Natural killer cell (primary cell): ENCODE measurements around the gene LCN9. TPM values are rescaled to one million over a fixed set of nuclear protein-coding genes. Genes with fewer than 3 reads are reported as not detected.

Source experiments
- ATAC-seq, 3 donors: fragments of 150-1000 bp in 2 of 3; fragments of 200-7000 bp in 1 of 3; cut with Tn5 transposase; 1 replicate in 1 of 3; 2 replicates in 2 of 3; pipeline ENCODE4 v1.10.0; 2021; ENCODE audit warnings: mild to moderate bottlenecking in 2 of 3, moderate library complexity in 2 of 3
- DNase-seq, 2 donors: peaks; one replicate each; pipeline versions ENCODE4 v3.0.0 to v3.0.0-alpha.2; 2013 to 2021; ENCODE audit warnings: mixed read lengths in 1 of 2
- H3K27ac ChIP-seq: one replicate; pipeline ENCODE4 v1.5.1; 2013; ENCODE audit warnings: mild to moderate bottlenecking, low read length
- H3K27me3 ChIP-seq: one replicate; pipeline ENCODE4 v1.6.1; 2013; ENCODE audit warnings: low read length; ENCODE audit not compliant: control insufficient read depth, insufficient read depth
- H3K36me3 ChIP-seq: one replicate; pipeline ENCODE4 v1.6.1; 2013; ENCODE audit warnings: low read length; ENCODE audit not compliant: control insufficient read depth, insufficient read depth
- H3K4me1 ChIP-seq: one replicate; pipeline ENCODE4 v1.6.1; 2013; ENCODE audit warnings: low read length; ENCODE audit not compliant: control insufficient read depth, insufficient read depth
- H3K4me3 ChIP-seq: one replicate; pipeline ENCODE4 v1.5.1; 2013; ENCODE audit warnings: low read length
- H3K9me3 ChIP-seq: one replicate; pipeline ENCODE4 v1.6.1; 2013; ENCODE audit warnings: low read length; ENCODE audit not compliant: control insufficient read depth, insufficient read depth
- H3K27ac Mint-ChIP-seq, 2 donors: one replicate each; pipeline ENCODE4 v1.8.0; 2022; ENCODE audit warnings: mild to moderate bottlenecking in 2 of 2, mixed read lengths in 2 of 2, moderate library complexity in 1 of 2
- H3K27me3 Mint-ChIP-seq, 2 donors: one replicate each; pipeline ENCODE4 v1.8.0; 2022; ENCODE audit warnings: low read depth in 2 of 2, mixed read lengths in 2 of 2
- H3K36me3 Mint-ChIP-seq: one replicate; pipeline ENCODE4 v1.8.0; 2022; ENCODE audit warnings: mixed read lengths
- H3K4me1 Mint-ChIP-seq, 2 donors: one replicate each; pipeline ENCODE4 v1.8.0; 2022; ENCODE audit warnings: mixed read lengths in 2 of 2
- H3K4me3 Mint-ChIP-seq: one replicate; pipeline ENCODE4 v1.8.0; 2022; ENCODE audit warnings: mild to moderate bottlenecking, moderate library complexity, mixed read lengths
- H3K9me3 Mint-ChIP-seq, 2 donors: one replicate each; pipeline ENCODE4 v1.8.0; 2022; ENCODE audit warnings: mixed read lengths in 2 of 2
- CTCF ChIP-seq: fragments of 200-600 bp; IDR thresholded peaks from one replicate; pipeline ENCODE4 v1.8.0; 2022; ENCODE audit warnings: antibody characterized with exemption
- WGBS: methylation state at CpG from one replicate; pipeline ENCODE4 v1.1.7; 2013; ENCODE audit warnings: missing lambda C conversion rate; ENCODE audit not compliant: insufficient coverage; 5-methylcytosine and 5-hydroxymethylcytosine counted together
- intact Hi-C: fragments of 100-400 bp; cut with micrococcal nuclease; formaldehyde crosslinking; loops from one replicate; pipeline ENCODE4 v1.14.2; 2022
- total RNA-seq, 4 donors: library from RNA; stranded (reverse); fragments of 120-200 nt in 1 of 4; gene quantifications; one replicate each; pipeline versions ENCODE4 v1.2.3 to v1.2.4, GENCODE V29; 2013 to 2022

LCN9 gene
- total RNA-seq, 3 donors from 2014 or later (not counting 1 experiment from before 2014, with no cell fraction given): not detected

- Histone ChIP-seq H3K27ac (no peak overlapping the region), H3K36me3 (no peaks in the 10 kb centered on the region), H3K27me3 (no peaks in the 10 kb centered on the region), H3K4me3 (no peak overlapping the region), H3K4me1 (no peaks in the 10 kb centered on the region), H3K9me3 (no peaks in the 10 kb centered on the region)
- WGBS: 82% methylated on average over 11 of the region's 11 CpGs
- TF ChIP-seq CTCF: no peak
- H3K4me3 Mint-ChIP-seq: no peak overlapping the region
- no peaks in the 10 kb centered on the region for H3K36me3 Mint-ChIP-seq
- no peaks in the 10 kb centered on the region for H3K4me1 Mint-ChIP-seq
- no peak overlapping the region for H3K27ac Mint-ChIP-seq
- DNase-seq (no peak), ATAC-seq (no peak)
- no peaks in the 10 kb centered on the region for H3K27me3 Mint-ChIP-seq
- no peaks in the 10 kb centered on the region for H3K9me3 Mint-ChIP-seq
- intact Hi-C loops: no loop called here
Measured at GRCh38 chr9:135693771-135694170, 30.7 kb downstream of the LCN9 start.

- no peaks in the 10 kb centered on the region for H3K4me1 ChIP-seq
- no peaks in the 10 kb centered on the region for H3K9me3 ChIP-seq
- no peaks in the 10 kb centered on the region for H3K9me3 Mint-ChIP-seq
- H3K4me3 ChIP-seq: no peak overlapping the region
- no peak overlapping the region for H3K27ac Mint-ChIP-seq
- H3K27me3 Mint-ChIP-seq: no peaks in the 10 kb centered on the region
- ATAC-seq (no peak), DNase-seq (no peak)
- no peaks in the 10 kb centered on the region for H3K36me3 Mint-ChIP-seq
- TF ChIP-seq CTCF: no peak
- 64% methylated on average over 18 of the region's 18 CpGs for WGBS
- H3K27me3 ChIP-seq: no peaks in the 10 kb centered on the region
- no peak overlapping the region for H3K4me3 Mint-ChIP-seq
- intact Hi-C loops: no loop called here
- no peaks in the 10 kb centered on the region for H3K36me3 ChIP-seq
- no peaks in the 10 kb centered on the region for H3K4me1 Mint-ChIP-seq
- H3K27ac ChIP-seq: no peak overlapping the region
Measured at GRCh38 chr9:135694414-135694813, 31.3 kb downstream of the LCN9 start.

GRCh38 chr9:135695036-135695435 is 31.9 kb downstream of the LCN9 start:
- Mint-ChIP-seq H3K27ac (no peak overlapping the region), H3K36me3 (no peaks in the 10 kb centered on the region), H3K4me3 (no peak overlapping the region), H3K4me1 (no peaks in the 10 kb centered on the region), H3K9me3 (no peaks in the 10 kb centered on the region), H3K27me3 (no peaks in the 10 kb centered on the region)
- TF ChIP-seq CTCF: no peak
- Histone ChIP-seq H3K27ac (no peak overlapping the region), H3K27me3 (no peaks in the 10 kb centered on the region), H3K9me3 (no peaks in the 10 kb centered on the region), H3K4me3 (no peak overlapping the region), H3K36me3 (no peaks in the 10 kb centered on the region), H3K4me1 (no peaks in the 10 kb centered on the region)
- ATAC-seq (no peak), DNase-seq (no peak)
- intact Hi-C loops: no loop called here
- 84% methylated on average over 16 of the region's 16 CpGs for WGBS

- 80% methylated on average over 12 of the region's 12 CpGs for WGBS
- ATAC-seq: no peak
- no peaks in the 10 kb centered on the region for H3K9me3 ChIP-seq
Measured at GRCh38 chr9:135695642-135696041, 32.5 kb downstream of the LCN9 start.

More at GRCh38 chr9:135695642-135696041, 32.5 kb downstream of the LCN9 start:
- no peaks in the 10 kb centered on the region for H3K9me3 Mint-ChIP-seq
- Histone ChIP-seq H3K27ac (no peak overlapping the region), H3K36me3 (no peaks in the 10 kb centered on the region), H3K4me1 (no peaks in the 10 kb centered on the region), H3K4me3 (no peak overlapping the region), H3K27me3 (no peaks in the 10 kb centered on the region)
- no peak overlapping the region for H3K27ac Mint-ChIP-seq
- no peak for DNase-seq
- no peaks in the 10 kb centered on the region for H3K36me3 Mint-ChIP-seq
- H3K4me3 Mint-ChIP-seq: no peak overlapping the region
- H3K27me3 Mint-ChIP-seq: no peaks in the 10 kb centered on the region
- H3K4me1 Mint-ChIP-seq: no peaks in the 10 kb centered on the region
- TF ChIP-seq CTCF: no peak
- intact Hi-C loops: no loop called here
